ENCODE measurements around the gene ALK.

DNA sequence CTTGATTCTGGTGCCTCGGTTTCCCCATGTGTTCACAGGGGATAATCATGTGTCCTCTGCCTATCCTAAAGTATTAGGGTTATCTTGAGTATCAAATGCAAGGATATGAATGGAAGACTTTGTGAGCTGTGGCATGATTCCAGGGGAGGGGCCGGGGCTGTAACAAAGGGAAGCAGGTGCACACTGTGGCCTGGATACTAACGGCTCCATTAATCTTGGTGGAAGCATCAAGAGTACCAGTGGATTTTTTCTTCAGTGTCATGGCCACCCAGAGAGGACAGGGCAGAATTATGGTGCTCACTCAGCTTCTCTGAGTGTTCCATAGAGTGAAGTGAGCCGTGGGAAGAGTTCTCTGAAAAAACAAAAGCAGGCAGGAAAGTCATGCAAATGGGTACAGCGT, 320.1 kb downstream of the ALK start:
- TF ChIP-seq, protein P1, sequence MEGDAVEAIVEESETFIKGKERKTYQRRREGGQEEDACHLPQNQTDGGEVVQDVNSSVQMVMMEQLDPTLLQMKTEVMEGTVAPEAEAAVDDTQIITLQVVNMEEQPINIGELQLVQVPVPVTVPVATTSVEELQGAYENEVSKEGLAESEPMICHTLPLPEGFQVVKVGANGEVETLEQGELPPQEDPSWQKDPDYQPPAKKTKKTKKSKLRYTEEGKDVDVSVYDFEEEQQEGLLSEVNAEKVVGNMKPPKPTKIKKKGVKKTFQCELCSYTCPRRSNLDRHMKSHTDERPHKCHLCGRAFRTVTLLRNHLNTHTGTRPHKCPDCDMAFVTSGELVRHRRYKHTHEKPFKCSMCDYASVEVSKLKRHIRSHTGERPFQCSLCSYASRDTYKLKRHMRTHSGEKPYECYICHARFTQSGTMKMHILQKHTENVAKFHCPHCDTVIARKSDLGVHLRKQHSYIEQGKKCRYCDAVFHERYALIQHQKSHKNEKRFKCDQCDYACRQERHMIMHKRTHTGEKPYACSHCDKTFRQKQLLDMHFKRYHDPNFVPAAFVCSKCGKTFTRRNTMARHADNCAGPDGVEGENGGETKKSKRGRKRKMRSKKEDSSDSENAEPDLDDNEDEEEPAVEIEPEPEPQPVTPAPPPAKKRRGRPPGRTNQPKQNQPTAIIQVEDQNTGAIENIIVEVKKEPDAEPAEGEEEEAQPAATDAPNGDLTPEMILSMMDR (IDR thresholded peaks at IDR 0.05), result no peak
- TF ChIP-seq RXRA (IDR thresholded peaks at IDR 0.05; ENCODE audit: borderline replicate concordance, low read depth), result no peak
- TF ChIP-seq JUND (IDR thresholded peaks at IDR 0.05), result no peak
- TF ChIP-seq, protein P2, sequence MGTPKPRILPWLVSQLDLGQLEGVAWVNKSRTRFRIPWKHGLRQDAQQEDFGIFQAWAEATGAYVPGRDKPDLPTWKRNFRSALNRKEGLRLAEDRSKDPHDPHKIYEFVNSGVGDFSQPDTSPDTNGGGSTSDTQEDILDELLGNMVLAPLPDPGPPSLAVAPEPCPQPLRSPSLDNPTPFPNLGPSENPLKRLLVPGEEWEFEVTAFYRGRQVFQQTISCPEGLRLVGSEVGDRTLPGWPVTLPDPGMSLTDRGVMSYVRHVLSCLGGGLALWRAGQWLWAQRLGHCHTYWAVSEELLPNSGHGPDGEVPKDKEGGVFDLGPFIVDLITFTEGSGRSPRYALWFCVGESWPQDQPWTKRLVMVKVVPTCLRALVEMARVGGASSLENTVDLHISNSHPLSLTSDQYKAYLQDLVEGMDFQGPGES (IDR thresholded peaks at IDR 0.05; ENCODE audit: low read depth, low read length), result no peak
